HG02798 (cell line): ENCODE measurements around the gene SNTN.
"Not testable (repeated sequence)": the region's sequence is repeated elsewhere in the genome, so short reads cannot be mapped to it uniquely, and the experiment has no call there.

Experiments used
- ATAC-seq: cut with Tn5 transposase; IDR thresholded peaks from one replicate; pipeline ENCODE4 v1.9.1; 2021; ENCODE audit warnings: mild to moderate bottlenecking; ENCODE audit not compliant: unreplicated experiment, poor library complexity

Gene SNTN

GRCh38 chr3:63652066-63652725 lies at the start of gene SNTN:
SNTN (plus strand) TSS chr3:63652675; CDS start chr3:63652688, 13 bp downstream.
- no peak for ATAC-seq

- no peak for ATAC-seq
Observed at GRCh38 chr3:63607716-63608115, 44.8 kb upstream of the SNTN start.

- ATAC-seq: no peak
Observed at GRCh38 chr3:63609408-63609807, 43.1 kb upstream of the SNTN start.

- no peak for ATAC-seq
Observed at GRCh38 chr3:63609834-63610233, 42.6 kb upstream of the SNTN start.

- ATAC-seq: no peak
Observed at GRCh38 chr3:63611382-63611781, 41.1 kb upstream of the SNTN start.

GRCh38 chr3:63613561-63613960 lies 38.9 kb upstream of the SNTN start:
- no peak for ATAC-seq

- ATAC-seq: no peak
Observed at GRCh38 chr3:63617391-63617790, 35.1 kb upstream of the SNTN start.

- ATAC-seq: no peak
Observed at GRCh38 chr3:63624941-63625560, 27.4 kb upstream of the SNTN start.

GRCh38 chr3:63631670-63632069 lies 20.8 kb upstream of the SNTN start:
- ATAC-seq: no peak

GRCh38 chr3:63635186-63635585 lies 17.3 kb upstream of the SNTN start:
- no peak for ATAC-seq

- no peak for ATAC-seq
Observed at GRCh38 chr3:63639806-63640205, 12.7 kb upstream of the SNTN start.

- ATAC-seq: no peak
Observed at GRCh38 chr3:63642488-63642887, 10.0 kb upstream of the SNTN start.

- ATAC-seq: no peak
Observed at GRCh38 chr3:63644212-63644797, 8.2 kb upstream of the SNTN start.

GRCh38 chr3:63644928-63645781 lies 7.3 kb upstream of the SNTN start:
- ATAC-seq: not testable (repeated sequence)

- ATAC-seq: no peak
Observed at GRCh38 chr3:63654211-63654610, 1.7 kb downstream of the SNTN start.

GRCh38 chr3:63654931-63655330 lies 2.5 kb downstream of the SNTN start:
- ATAC-seq: no peak

GRCh38 chr3:63655519-63655918 lies 3.0 kb downstream of the SNTN start:
- ATAC-seq: no peak

- no peak for ATAC-seq
Observed at GRCh38 chr3:63656786-63657185, 4.3 kb downstream of the SNTN start.

GRCh38 chr3:63661242-63661641 lies 8.8 kb downstream of the SNTN start:
- ATAC-seq: no peak

- ATAC-seq: no peak
Observed at GRCh38 chr3:63662011-63662410, 9.5 kb downstream of the SNTN start.

GRCh38 chr3:63662500-63662899 lies 10.0 kb downstream of the SNTN start:
- no peak for ATAC-seq
